Spinal cord (tissue), 10 donors: ENCODE data around the gene TMEM108. TPM values are rescaled to one million over a fixed set of nuclear protein-coding genes. Genes with fewer than 3 reads are reported as not detected.
"Not testable (repeated sequence)": the region's sequence is repeated elsewhere in the genome, so short reads cannot be mapped to it uniquely, and the experiment has no call there.

Source experiments
- DNase-seq, 6 donors: peaks; one replicate each; pipeline versions ENCODE4 v3.0.0 to v3.0.0-alpha.2; 2013 to 2015; ENCODE audit warnings: low spot score in 6 of 6, low read depth in 4 of 6
- H3K27ac ChIP-seq: one replicate; pipeline ENCODE4 v1.5.1; 2013; ENCODE audit warnings: low read depth, low read length, control low read depth
- H3K27me3 ChIP-seq: one replicate; pipeline ENCODE4 v1.6.1; 2013; ENCODE audit warnings: low read length; ENCODE audit not compliant: control insufficient read depth, insufficient read depth
- H3K36me3 ChIP-seq: one replicate; pipeline ENCODE4 v1.6.1; 2013; ENCODE audit warnings: low read length; ENCODE audit not compliant: control insufficient read depth, insufficient read depth
- H3K4me1 ChIP-seq: one replicate; pipeline ENCODE4 v1.6.1; 2013; ENCODE audit warnings: low read length; ENCODE audit not compliant: control insufficient read depth, insufficient read depth
- H3K4me3 ChIP-seq: one replicate; pipeline ENCODE4 v1.5.1; 2013; ENCODE audit warnings: low read depth, low read length, control low read depth
- H3K9me3 ChIP-seq: one replicate; pipeline ENCODE4 v1.6.1; 2013; ENCODE audit warnings: low read length; ENCODE audit not compliant: control insufficient read depth, insufficient read depth
- WGBS: methylation state at CpG from one replicate; pipeline ENCODE4 v1.1.5; 2013; ENCODE audit warnings: missing lambda C conversion rate; ENCODE audit not compliant: insufficient coverage; 5-methylcytosine and 5-hydroxymethylcytosine counted together
- long read RNA-seq, 4 donors: transcript quantifications; one replicate each; lab custom pipeline, GENCODE V29; 2026
- polyA plus RNA-seq, 2 donors: library from polyadenylated mRNA; unstranded; fragments of 120-200 nt; gene quantifications; one replicate each; pipeline ENCODE4 v1.2.1, GENCODE V29; 2013; ENCODE audit not compliant: insufficient read length in 2 of 2
- total RNA-seq, 2 donors: library from RNA; depleted of rRNA in 1 of 2; stranded (reverse); fragments of 120-200 nt in 1 of 2; fragments of >200 nt in 1 of 2; gene quantifications; one replicate each; pipeline versions ENCODE4 v1.2.3 to v1.2.4, GENCODE V29; 2013 to 2014
- donor health status: healthy.

TMEM108 gene
- total RNA-seq: 10 to 100 TPM in 1 of 2 donors, 1 to 10 TPM in 1; 6.6 to 12.5 TPM
- polyA plus RNA-seq: 10 to 100 TPM; 48.5 to 75.5 TPM
- long read RNA-seq, donor 1, transcript TMEM108-201 (6 exons, 3,744 nt): major isoform, 8 of 14 reads
- long read RNA-seq, donor 1, partial matches to known transcripts: 0 of 14 reads
- long read RNA-seq, donor 1, other reads (novel, unspliced or antisense): 0 of 14 reads
- long read RNA-seq, donor 2, transcript TMEM108-205 (3 exons, 1,929 nt): major isoform, 15 of 25 reads
- long read RNA-seq, donor 2, partial matches to known transcripts: 5 of 25 reads
- long read RNA-seq, donor 2, other reads (novel, unspliced or antisense): 0 of 25 reads
- long read RNA-seq, donor 3, transcript TMEM108-205 (3 exons, 1,929 nt): major isoform, 19 of 26 reads
- long read RNA-seq, donor 3, partial matches to known transcripts: 7 of 26 reads
- long read RNA-seq, donor 3, other reads (novel, unspliced or antisense): 0 of 26 reads
- long read RNA-seq, donor 4, transcript TMEM108-202 (6 exons, 2,165 nt): major isoform, 6 of 20 reads
- long read RNA-seq, donor 4, transcript TMEM108-205 (3 exons, 1,929 nt): minor isoform, 5 of 20 reads
- long read RNA-seq, donor 4, partial matches to known transcripts: 5 of 20 reads
- long read RNA-seq, donor 4, other reads (novel, unspliced or antisense): 0 of 20 reads

- Histone ChIP-seq H3K4me1 (peaks cover 27% of the 10 kb centered on the region), H3K9me3 (no peaks in the 10 kb centered on the region), H3K27me3 (peaks cover 2% of the 10 kb centered on the region), H3K36me3 (no peaks in the 10 kb centered on the region), H3K4me3 (peak within 1 kb of the TSS; percentile 81), H3K27ac (peak within 1 kb of the TSS; percentile 35)
- WGBS: under 1% methylated on average over 54 of the region's 57 CpGs
- peak; percentile 78 to 99 (median 88) for DNase-seq
Measured at GRCh38 chr3:133038089-133038730, at the start of gene TMEM108. Gene TMEM108, plus strand, starts transcription at chr3:133038391.

- peak in 1 of 6 donors; percentile 69 for DNase-seq
- Histone ChIP-seq H3K36me3 (no peaks in the 10 kb centered on the region), H3K27ac (no peak overlapping the region), H3K27me3 (no peaks in the 10 kb centered on the region), H3K9me3 (no peaks in the 10 kb centered on the region), H3K4me1 (no peaks in the 10 kb centered on the region), H3K4me3 (no peak overlapping the region)
- no CpG with 5 or more reads among the region's 1 CpG for WGBS
Measured at GRCh38 chr3:132995971-132996370, 42.2 kb upstream of the TMEM108 start.

GRCh38 chr3:132997404-132998185 lies 40.6 kb upstream of the TMEM108 start:
- no peaks in the 10 kb centered on the region for H3K4me1 ChIP-seq
- H3K9me3 ChIP-seq: no peaks in the 10 kb centered on the region
- no peaks in the 10 kb centered on the region for H3K27me3 ChIP-seq
- H3K36me3 ChIP-seq: no peaks in the 10 kb centered on the region
- DNase-seq: peak in 2 of 6 donors; percentile 20 to 66
- no peak overlapping the region for H3K27ac ChIP-seq
- no peak overlapping the region for H3K4me3 ChIP-seq
- no CpG with 5 or more reads among the region's 2 CpGs for WGBS

GRCh38 chr3:133005032-133005431 lies 33.2 kb upstream of the TMEM108 start:
- not testable (repeated sequence) for H3K4me3 ChIP-seq, H3K27ac ChIP-seq, DNase-seq, H3K36me3 ChIP-seq, H3K27me3 ChIP-seq, H3K4me1 ChIP-seq, H3K9me3 ChIP-seq
- 96% methylated on average over 8 of the region's 9 CpGs for WGBS

- Histone ChIP-seq H3K27ac (no peak overlapping the region), H3K4me3 (no peak overlapping the region), H3K9me3 (peaks cover 4% of the 10 kb centered on the region), H3K36me3 (no peaks in the 10 kb centered on the region), H3K4me1 (no peaks in the 10 kb centered on the region), H3K27me3 (no peaks in the 10 kb centered on the region)
- 100% methylated on average over 1 of the region's 2 CpGs for WGBS
- no peak for DNase-seq
Measured at GRCh38 chr3:133007601-133008000, 30.6 kb upstream of the TMEM108 start.

GRCh38 chr3:133014325-133014724 lies 23.9 kb upstream of the TMEM108 start:
- no CpG with 5 or more reads among the region's 3 CpGs for WGBS
- H3K9me3 ChIP-seq: peaks cover 4% of the 10 kb centered on the region
- H3K4me1 ChIP-seq: no peaks in the 10 kb centered on the region
- H3K27me3 ChIP-seq: no peaks in the 10 kb centered on the region
- DNase-seq: no peak
- H3K36me3 ChIP-seq: no peaks in the 10 kb centered on the region
- no peak overlapping the region for H3K27ac ChIP-seq
- H3K4me3 ChIP-seq: no peak overlapping the region

- H3K27ac ChIP-seq, H3K4me3 ChIP-seq, H3K27me3 ChIP-seq, DNase-seq, H3K4me1 ChIP-seq, H3K36me3 ChIP-seq, H3K9me3 ChIP-seq: not testable (repeated sequence)
- no CpG with 5 or more reads among the region's 5 CpGs for WGBS
Measured at GRCh38 chr3:133015573-133015972, 22.6 kb upstream of the TMEM108 start.

GRCh38 chr3:133016838-133017309 lies 21.3 kb upstream of the TMEM108 start:
- no peak overlapping the region for H3K4me3 ChIP-seq
- no peaks in the 10 kb centered on the region for H3K36me3 ChIP-seq
- no CpG with 5 or more reads among the region's 1 CpG for WGBS
- no peaks in the 10 kb centered on the region for H3K27me3 ChIP-seq
- no peak overlapping the region for H3K27ac ChIP-seq
- peaks cover under 1% of the 10 kb centered on the region for H3K9me3 ChIP-seq
- no peaks in the 10 kb centered on the region for H3K4me1 ChIP-seq
- peak in 1 of 6 donors; percentile 27 for DNase-seq

GRCh38 chr3:133018921-133019320 lies 19.3 kb upstream of the TMEM108 start:
- no peak overlapping the region for H3K27ac ChIP-seq
- no peaks in the 10 kb centered on the region for H3K4me1 ChIP-seq
- no peaks in the 10 kb centered on the region for H3K9me3 ChIP-seq
- DNase-seq: peak in 1 of 6 donors; percentile 51
- no peaks in the 10 kb centered on the region for H3K36me3 ChIP-seq
- WGBS: 85% methylated on average over 1 of the region's 3 CpGs
- H3K27me3 ChIP-seq: no peaks in the 10 kb centered on the region
- no peak overlapping the region for H3K4me3 ChIP-seq
